GM15510 (cell line): ENCODE measurements around the gene PTCHD1.

ENCODE experiments used
- POLR2A ChIP-seq: IDR thresholded peaks from 3 replicates; pipeline ENCODE4 v1.6.1; 2011; ENCODE audit warnings: borderline replicate concordance; ENCODE audit not compliant: insufficient read length; ENCODE audit errors: extremely low read depth

PTCHD1 gene

GRCh38 chrX:23381099-23382087 is 46.7 kb downstream of the PTCHD1 start:
- TF ChIP-seq POLR2A = no peak

DNA sequence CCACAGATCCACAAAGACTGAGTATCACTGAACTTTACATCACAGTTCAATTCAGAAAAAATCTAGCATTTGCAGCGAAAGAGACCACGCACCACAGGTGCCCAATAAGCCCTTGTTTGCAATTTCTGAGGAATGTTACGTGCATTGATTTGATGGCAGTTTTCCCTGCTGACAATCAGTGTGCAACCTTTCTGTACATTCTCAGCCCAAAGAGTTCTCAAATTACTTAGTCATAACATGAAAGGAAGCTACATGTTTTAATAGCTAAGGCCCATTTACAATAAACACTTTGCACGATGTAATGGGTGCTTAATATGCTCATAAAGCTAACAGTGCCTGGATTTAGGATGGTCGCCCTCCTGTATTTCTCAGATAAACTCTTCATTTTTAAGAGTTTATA is 47.9 kb downstream of the PTCHD1 start:
- no peak for TF ChIP-seq POLR2A

DNA sequence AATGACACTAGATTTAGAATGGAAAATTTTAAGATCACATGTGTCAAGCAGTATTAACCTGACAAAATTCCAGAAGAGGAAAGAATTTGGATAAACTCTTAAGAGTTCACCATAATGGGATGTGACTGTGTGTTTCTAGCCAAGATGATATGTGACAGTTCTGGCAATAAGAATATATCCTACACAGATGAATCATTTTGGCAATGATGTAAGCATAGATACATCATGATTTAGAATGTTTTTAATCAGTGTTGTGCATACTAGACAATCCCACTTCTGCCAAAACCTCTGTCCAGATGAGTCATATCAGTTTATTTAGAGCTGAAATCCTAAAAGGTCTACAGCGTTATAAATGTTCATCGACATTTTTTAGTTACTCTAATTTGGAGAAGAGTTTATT is 48.8 kb downstream of the PTCHD1 start:
- no peak for TF ChIP-seq POLR2A

- no peak for TF ChIP-seq POLR2A
Observed at GRCh38 chrX:23385242-23385641, 50.6 kb downstream of the PTCHD1 start.

GRCh38 chrX:23386260-23386659 is 51.6 kb downstream of the PTCHD1 start:
- no peak for TF ChIP-seq POLR2A

DNA sequence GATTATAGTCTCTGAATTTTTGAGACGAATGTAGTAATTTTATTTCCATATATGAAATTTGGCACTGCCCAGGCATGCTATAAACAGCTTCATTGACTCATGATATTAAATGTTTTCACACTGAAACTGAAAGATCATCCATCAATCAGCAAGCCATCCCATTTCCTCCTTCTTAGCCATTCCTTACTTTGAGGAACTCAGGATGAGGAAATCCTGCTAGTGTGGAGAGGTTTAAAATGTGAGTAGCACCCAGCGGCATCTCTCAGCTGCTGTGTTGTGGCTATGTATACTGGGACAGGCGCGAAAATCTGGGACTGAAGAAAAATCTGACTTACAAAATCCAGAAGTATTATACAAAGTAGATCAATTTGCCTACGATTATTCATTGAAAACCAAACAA is 52.1 kb downstream of the PTCHD1 start:
- no peak for TF ChIP-seq POLR2A

DNA sequence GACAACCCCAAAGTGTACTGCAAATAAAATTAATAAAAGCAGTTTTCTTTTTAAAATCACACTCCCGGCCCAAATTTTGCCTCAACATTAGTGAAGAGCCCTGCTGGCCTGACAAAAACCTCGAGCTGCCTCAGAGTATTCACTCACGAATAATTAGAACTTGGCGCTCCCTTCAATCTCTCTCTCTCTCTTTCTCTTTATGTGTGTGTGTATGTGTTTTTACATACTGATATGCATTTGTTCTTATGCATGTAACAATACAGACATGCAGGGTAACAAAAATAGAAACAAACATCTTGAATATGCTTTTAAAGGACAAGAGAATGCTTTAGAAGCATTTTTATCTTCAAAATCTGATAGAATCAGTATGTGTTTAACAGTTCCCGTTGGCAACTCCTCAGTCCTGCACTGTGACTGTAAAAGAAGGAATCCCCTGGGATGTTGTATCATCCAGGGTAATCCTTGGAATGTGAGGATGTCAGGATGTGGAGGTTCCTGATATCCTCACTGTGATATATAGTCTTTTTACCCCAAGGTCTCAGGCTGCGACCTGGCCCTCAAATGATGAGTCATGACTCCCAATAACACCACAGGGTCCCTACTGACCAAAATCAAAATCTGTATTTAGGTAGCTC is 53.0 kb downstream of the PTCHD1 start:
- TF ChIP-seq POLR2A = no peak

- no peak for TF ChIP-seq POLR2A
Observed at GRCh38 chrX:23389196-23389792, 54.6 kb downstream of the PTCHD1 start.

DNA sequence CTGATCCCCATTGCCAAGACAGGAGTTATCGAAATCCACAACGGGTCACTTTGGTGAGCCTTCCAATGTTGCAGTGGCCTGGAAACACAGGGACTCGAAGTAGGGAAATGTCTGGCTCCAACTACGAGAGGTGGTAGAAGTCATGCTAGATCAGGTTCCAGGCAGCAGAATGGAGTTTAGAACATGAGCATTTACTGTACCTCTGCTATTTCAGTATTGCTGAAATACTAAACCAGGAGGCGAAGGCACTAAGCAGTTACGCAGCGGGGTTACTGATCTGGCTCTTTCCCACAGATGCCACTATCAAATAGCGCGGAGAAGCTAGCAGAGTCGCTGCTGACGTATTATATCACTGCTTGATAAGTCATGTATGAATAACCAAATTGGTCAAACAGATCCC is 56.3 kb downstream of the PTCHD1 start:
- no peak for TF ChIP-seq POLR2A

GRCh38 chrX:23392195-23392594 is 57.5 kb downstream of the PTCHD1 start:
- no peak for TF ChIP-seq POLR2A

GRCh38 chrX:23394421-23394820 is 59.8 kb downstream of the PTCHD1 start:
- no peak for TF ChIP-seq POLR2A

DNA sequence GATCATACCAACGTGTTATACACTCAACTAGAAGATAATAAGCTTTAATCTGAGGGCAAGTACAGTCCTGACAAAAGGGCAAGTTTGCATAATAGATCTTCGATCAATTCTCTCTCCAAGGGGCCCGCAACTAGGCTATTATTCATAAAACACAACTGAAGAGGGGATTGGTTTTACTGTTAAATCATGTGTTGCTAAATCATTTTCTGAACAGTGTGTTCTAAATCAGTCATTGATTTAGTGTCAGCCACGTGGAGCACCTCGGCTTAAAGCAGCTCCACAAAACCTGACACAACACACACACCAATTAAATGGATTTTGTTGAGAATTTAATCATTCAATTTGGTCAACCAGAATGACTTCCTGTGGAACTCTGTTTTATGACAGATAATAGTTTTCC is 61.6 kb downstream of the PTCHD1 start:
- no peak for TF ChIP-seq POLR2A

DNA sequence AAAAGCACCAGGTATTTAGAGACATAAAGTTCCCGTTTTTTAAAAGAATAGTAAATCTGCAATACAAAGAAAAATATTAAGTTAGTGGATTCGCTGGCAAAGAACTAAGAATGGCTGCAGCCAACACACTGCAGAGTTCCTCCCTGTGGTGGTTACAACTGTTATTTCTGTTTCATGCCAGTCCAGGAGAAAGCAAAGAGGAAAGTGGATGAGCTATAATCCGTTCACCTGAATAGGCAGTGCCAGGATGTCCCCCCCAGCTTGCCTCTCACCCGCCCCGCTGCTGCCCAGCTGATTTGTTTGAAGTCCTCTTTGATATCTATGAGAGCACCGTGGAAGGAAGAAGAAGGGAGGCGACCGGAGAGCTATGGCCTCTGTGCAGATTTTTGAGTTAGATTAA is 63.9 kb downstream of the PTCHD1 start:
- TF ChIP-seq POLR2A = no peak

DNA sequence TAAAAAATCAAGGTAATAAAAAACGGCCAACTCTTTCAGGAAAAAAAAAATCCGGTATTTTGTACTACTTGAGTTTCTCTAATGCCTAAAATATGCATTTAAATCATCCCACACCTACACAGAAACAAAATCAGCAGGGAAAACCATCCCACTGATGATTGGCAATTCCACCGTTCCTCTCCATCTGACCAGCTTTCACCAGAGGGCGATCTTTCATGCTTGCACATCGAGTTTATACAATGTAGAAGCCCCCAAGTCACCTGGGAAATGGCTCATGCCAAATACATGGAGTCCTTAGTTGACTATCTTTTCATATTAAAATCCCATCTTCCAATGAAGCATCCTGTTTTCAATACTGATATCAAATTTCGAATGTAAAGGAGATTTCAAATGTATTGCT is 69.2 kb downstream of the PTCHD1 start:
- no peak for TF ChIP-seq POLR2A

GRCh38 chrX:23422912-23423311 is 88.3 kb downstream of the PTCHD1 start:
- no peak for TF ChIP-seq POLR2A
